H1 (cell line): ENCODE results near the gene CLN6. TPM values are rescaled to one million over a fixed set of nuclear protein-coding genes. Genes with fewer than 3 reads are reported as not detected.

Experiments used
- CTCF ChIA-PET: fragments of 300-600 bp; sonication (Branson Sonifier 250); formaldehyde crosslinking; loops from one replicate; lab custom pipeline; 2021; ENCODE audit not compliant: partially characterized antibody; lab: Charles Lee
- POLR2A ChIA-PET: fragments of 300-600 bp; sonication (Branson Sonifier 250); formaldehyde crosslinking; loops from one replicate; lab custom pipeline; 2021; ENCODE audit warnings: inconsistent platforms; ENCODE audit not compliant: partially characterized antibody; lab: Charles Lee
- DNase-seq, 2 experiments: peaks; one replicate each; pipeline versions ENCODE4 v3.0.0 to v3.0.0-alpha.2; 2010 to 2022; ENCODE audit warnings: low spot score in 2 of 2, low read depth in 1 of 2, mixed read lengths in 1 of 2
- FAIRE-seq: peaks from 2 replicates; lab custom pipeline; 2011; peaks lifted over from hg19 to GRCh38; lab: Jason Lieb, UNC
- H2AFZ ChIP-seq: 2 replicates; pipeline ENCODE4 v1.8.1; 2012; ENCODE audit warnings: low read length, inconsistent platforms
- H2AK5ac ChIP-seq: 2 replicates; pipeline ENCODE4 v1.6.1; 2013; ENCODE audit warnings: low read depth, low read length
- H2BK120ac ChIP-seq: replicated peaks from 2 replicates; pipeline ENCODE3; 2013; ENCODE audit warnings: low read depth, low read length, inconsistent platforms
- H2BK12ac ChIP-seq: 2 replicates; pipeline ENCODE4 v1.6.1; 2013; ENCODE audit warnings: low read depth, low read length
- H2BK15ac ChIP-seq: 2 replicates; pipeline ENCODE4 v1.6.1; 2013; ENCODE audit warnings: low read length
- H2BK20ac ChIP-seq: 2 replicates; pipeline ENCODE4 v1.6.1; 2013; ENCODE audit warnings: low read length
- H2BK5ac ChIP-seq: 2 replicates; pipeline ENCODE4 v1.6.1; 2013; ENCODE audit warnings: low read depth, low read length
- H3K14ac ChIP-seq: 2 replicates; pipeline ENCODE4 v1.6.1; 2013; ENCODE audit warnings: inconsistent platforms; ENCODE audit not compliant: insufficient read length
- H3K18ac ChIP-seq: 2 replicates; pipeline ENCODE4 v1.6.1; 2013; ENCODE audit warnings: low read length; ENCODE audit errors: extremely low read depth
- H3K23ac ChIP-seq: 2 replicates; pipeline ENCODE4 v1.6.1; 2013; ENCODE audit warnings: inconsistent platforms; ENCODE audit not compliant: insufficient read length
- H3K23me2 ChIP-seq: 2 replicates; pipeline ENCODE4 v1.6.1; 2013; ENCODE audit warnings: low read depth, low read length
- H3K27ac ChIP-seq: 2 replicates; pipeline ENCODE4 v1.6.1; 2011; ENCODE audit warnings: low read depth, low read length, inconsistent platforms
- H3K27me3 ChIP-seq, 4 experiments: replicated peaks in 1 of 4; 1 replicate in 1 of 4; 2 replicates in 3 of 4; pipeline versions ENCODE4 v1.6.1 to v1.8.1; 2011 to 2013; ENCODE audit warnings: low read length in 3 of 4, mild to moderate bottlenecking in 3 of 4, inconsistent platforms in 2 of 4, mixed read lengths in 2 of 4, moderate library complexity in 1 of 4; ENCODE audit not compliant: control insufficient read depth in 3 of 4, insufficient read depth in 3 of 4; ENCODE audit errors: extremely low read depth in 1 of 4
- H3K36me3 ChIP-seq, 4 experiments: 2 replicates each; pipeline versions ENCODE4 v1.6.1 to v1.8.1; 2011 to 2013; ENCODE audit warnings: mild to moderate bottlenecking in 4 of 4, low read length in 3 of 4, moderate library complexity in 2 of 4, control low read depth in 1 of 4, inconsistent platforms in 1 of 4; ENCODE audit not compliant: insufficient read depth in 4 of 4, control insufficient read depth in 2 of 4
- H3K4ac ChIP-seq: replicated peaks from 2 replicates; pipeline ENCODE3; 2013; ENCODE audit warnings: low read length, low read depth, mixed read lengths, inconsistent platforms; ENCODE audit not compliant: insufficient read length
- H3K4me1 ChIP-seq, 4 experiments: replicated peaks in 1 of 4; 1 replicate in 1 of 4; 2 replicates in 3 of 4; pipeline versions ENCODE4 v1.6.1 to v1.8.1; 2011 to 2013; ENCODE audit warnings: low read length in 3 of 4, inconsistent platforms in 2 of 4, mixed read lengths in 1 of 4; ENCODE audit not compliant: insufficient read depth in 4 of 4, control insufficient read depth in 3 of 4
- H3K4me2 ChIP-seq, 2 experiments: 2 replicates each; pipeline versions ENCODE4 v1.6.1 to v1.8.1; 2011 to 2013; ENCODE audit warnings: low read depth in 2 of 2, low read length in 2 of 2, control low read depth in 1 of 2, inconsistent platforms in 1 of 2, mild to moderate bottlenecking in 1 of 2; ENCODE audit not compliant: insufficient read depth in 1 of 2
- H3K4me3 ChIP-seq, 4 experiments: fragments of 200-600, 300-600 bp in 1 of 4; sonication (generic), shearing (Covaris generic), sonication (Bioruptor Twin) in 1 of 4; 2 replicates each; pipeline versions ENCODE4 v1.5.1 to v1.8.1; 2011 to 2016; ENCODE audit warnings: low read length in 4 of 4, low read depth in 3 of 4, control low read depth in 2 of 4, inconsistent platforms in 2 of 4, mild to moderate bottlenecking in 2 of 4, mixed read lengths in 1 of 4, moderate library complexity in 1 of 4; ENCODE audit not compliant: insufficient read depth in 2 of 4; ENCODE audit errors: extremely low read depth in 1 of 4
- H3K56ac ChIP-seq: replicated peaks from 2 replicates; pipeline ENCODE3; 2013; ENCODE audit warnings: low read depth, mild to moderate bottlenecking, mixed read lengths, low read length, inconsistent platforms; ENCODE audit not compliant: insufficient read length
- H3K79me1 ChIP-seq: 2 replicates; pipeline ENCODE4 v1.6.1; 2013; ENCODE audit warnings: low read depth, low read length, control low read depth
- H3K79me2 ChIP-seq, 2 experiments: 2 replicates each; pipeline versions ENCODE4 v1.6.1 to v1.8.1; 2012 to 2013; ENCODE audit warnings: low read length in 2 of 2, mild to moderate bottlenecking in 2 of 2, inconsistent platforms in 1 of 2; ENCODE audit not compliant: insufficient read depth in 2 of 2, control insufficient read depth in 1 of 2
- H3K9ac ChIP-seq, 4 experiments: replicated peaks in 1 of 4; 1 replicate in 1 of 4; 2 replicates in 3 of 4; pipeline versions ENCODE4 v1.6.1 to v1.8.1; 2011 to 2013; ENCODE audit warnings: low read depth in 3 of 4, low read length in 3 of 4, control low read depth in 2 of 4, mild to moderate bottlenecking in 2 of 4, moderate library complexity in 2 of 4, inconsistent platforms in 1 of 4; ENCODE audit errors: extremely low read depth in 1 of 4
- H3K9me3 ChIP-seq, 2 experiments: 2 replicates each; pipeline versions ENCODE4 v1.6.1 to v1.8.1; 2012 to 2013; ENCODE audit warnings: mild to moderate bottlenecking in 2 of 2, moderate library complexity in 2 of 2, control low read depth in 1 of 2, inconsistent platforms in 1 of 2, low read depth in 1 of 2, low read length in 1 of 2, mixed read lengths in 1 of 2; ENCODE audit not compliant: insufficient read depth in 2 of 2
- H4K20me1 ChIP-seq, 2 experiments: replicated peaks in 1 of 2; 2 replicates each; pipeline versions ENCODE3 to v1.8.1; 2011 to 2013; ENCODE audit warnings: inconsistent platforms in 2 of 2, low read length in 2 of 2, mild to moderate bottlenecking in 1 of 2; ENCODE audit not compliant: insufficient read depth in 2 of 2, control insufficient read depth in 1 of 2
- H4K5ac ChIP-seq: 2 replicates; pipeline ENCODE4 v1.6.1; 2013; ENCODE audit warnings: low read length, low read depth, mixed read lengths, inconsistent platforms; ENCODE audit not compliant: insufficient read length
- H4K8ac ChIP-seq: 2 replicates; pipeline ENCODE4 v1.8.0; 2013; ENCODE audit warnings: mild to moderate bottlenecking, moderate library complexity, low read length, inconsistent platforms; ENCODE audit not compliant: insufficient read depth; ENCODE audit errors: extremely low read depth
- H4K91ac ChIP-seq: replicated peaks from 2 replicates; pipeline ENCODE3; 2013; ENCODE audit warnings: low read length, mixed read lengths, inconsistent platforms; ENCODE audit not compliant: insufficient read length
- ATF3 ChIP-seq: IDR thresholded peaks from 2 replicates; pipeline ENCODE4 v1.6.1; 2011; ENCODE audit warnings: low read depth, mild to moderate bottlenecking, low read length; ENCODE audit not compliant: insufficient read depth
- BRCA1 ChIP-seq: IDR thresholded peaks from 2 replicates; pipeline ENCODE4 v1.6.1; 2012; ENCODE audit warnings: low read depth, low read length, improper control_type of control experiment
- KDM1A ChIP-seq: fragments of 200-600, 300-600 bp; sonication (generic); IDR thresholded peaks from 2 replicates; pipeline ENCODE4 v1.7.1; 2016; ENCODE audit warnings: mild to moderate bottlenecking, low read length, borderline replicate concordance
- KDM4A ChIP-seq: IDR thresholded peaks from one replicate; pipeline ENCODE4 v1.7.1; 2012; ENCODE audit warnings: low read depth, mild to moderate bottlenecking, moderate library complexity, low read length, inconsistent platforms; ENCODE audit not compliant: severe bottlenecking
- KDM5A ChIP-seq: fragments of 200-600 bp; IDR thresholded peaks from 2 replicates; pipeline ENCODE4 v1.7.1; 2012; ENCODE audit warnings: mild to moderate bottlenecking, low read length, inconsistent platforms, mixed read lengths
- RNF2 ChIP-seq: fragments of 200-900, 300-1000 bp; sonication (generic); IDR thresholded peaks from 2 replicates; pipeline ENCODE4 v1.7.1; 2016; ENCODE audit warnings: borderline replicate concordance, low read depth, mild to moderate bottlenecking, antibody characterized with exemption, low read length; ENCODE audit not compliant: poor library complexity, severe bottlenecking; ENCODE audit errors: missing control alignments
- WGBS, 2 experiments: shearing (Covaris generic) in 1 of 2; methylation state at CpG; one replicate each; pipeline versions ENCODE4 v1.1.6 to v1.1.7; 2013 to 2015; ENCODE audit warnings: low lambda C conversion rate in 2 of 2, mixed read lengths in 2 of 2, inconsistent platforms in 1 of 2, low coverage in 1 of 2, missing lambda C conversion rate in 1 of 2; ENCODE audit not compliant: insufficient replicate concordance in 2 of 2, insufficient coverage in 1 of 2, insufficient read length in 1 of 2; ENCODE audit errors: extremely low coverage in 1 of 2, missing lambda C conversion rate in 1 of 2; 5-methylcytosine and 5-hydroxymethylcytosine counted together
- polyA plus RNA-seq, 7 experiments: library from polyadenylated mRNA; depleted of rRNA in 3 of 7; stranded (reverse) in 5 of 7; unstranded in 2 of 7; fragments of >200 nt in 5 of 7; fragments of 200-250 nt in 2 of 7; gene quantifications; 1 replicate in 5 of 7; 2 replicates in 1 of 7; 4 replicates in 1 of 7; pipeline versions ENCODE4 v1.2.1 to v1.2.3, GENCODE V29; 2011 to 2013; ENCODE audit warnings: missing spikeins in 2 of 7, mixed read lengths in 2 of 7
- total RNA-seq: library from RNA; stranded (reverse); fragmentation: NEBNext Ultra II Directional; extraction: Animal tissue kit (Norgen Biotek cat#: 25700); gene quantifications from 2 replicates; pipeline ENCODE4 v1.2.1, GENCODE V29; 2021
- TF ChIP-seq, protein P1 (sequence below): IDR thresholded peaks from 2 replicates; pipeline ENCODE4 v1.6.1; 2012; ENCODE audit warnings: inconsistent platforms
- TF ChIP-seq, protein P2 (sequence below), 3 experiments: IDR thresholded peaks; 1 replicate in 2 of 3; 2 replicates in 1 of 3; pipeline versions ENCODE4 v1.5.1 to v1.6.1; 2011; ENCODE audit warnings: low read length in 3 of 3, mild to moderate bottlenecking in 3 of 3, inconsistent platforms in 2 of 3, low read depth in 1 of 3, moderate library complexity in 1 of 3; ENCODE audit not compliant: insufficient read depth in 1 of 3; ENCODE audit errors: control extremely low read depth in 1 of 3

The CLN6 gene
- total and polyA plus RNA-seq, 2 of the 8 experiments (the other 6 are each of a cell fraction or from before 2014, with no cell fraction given), result 60.0 to 137 TPM

DNA sequence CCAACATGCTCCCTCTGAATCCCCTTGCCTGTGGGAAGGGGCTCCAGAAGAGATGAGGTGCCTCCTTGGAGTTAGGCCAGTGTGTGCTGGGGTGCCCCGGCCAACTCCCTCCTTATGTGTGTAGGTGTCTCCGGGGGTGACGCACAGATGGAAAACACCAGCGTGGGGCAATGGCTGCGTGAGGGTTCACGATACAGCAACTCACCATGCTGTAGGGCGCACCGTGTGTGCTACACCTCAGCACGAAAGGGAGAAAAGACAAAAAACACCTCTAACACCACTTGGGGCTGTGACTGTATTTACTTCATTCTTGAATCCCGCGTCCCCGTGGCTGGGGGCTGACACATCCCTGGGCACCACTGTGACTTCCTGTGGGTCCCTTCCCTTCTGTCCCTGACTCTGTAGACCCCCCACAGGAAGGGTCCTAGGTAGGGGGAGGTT, 22.8 kb downstream of the CLN6 start:
- Histone ChIP-seq H2BK120ac (no peak overlapping the region), H2BK15ac (no peak overlapping the region), H2BK20ac (no peak overlapping the region), H4K8ac (peak overlapping the region; percentile 46; the same call in 1 of the 2 replicates), H2AK5ac (0 out of 2 replicates have a peak overlapping the region, but pooled peaks have one; percentile 11), H2AFZ (no peak overlapping the region), H3K27me3 (no peaks in the 10 kb centered on the region), H3K4me1 (peaks cover 2 to 38% (median 23%) of the 10 kb centered on the region in 4 experiments), H2BK5ac (peak overlapping the region; percentile 69), H4K91ac (no peak overlapping the region), H3K56ac (no peak overlapping the region), H3K18ac (no peak overlapping the region), H3K9ac (no peak overlapping the region; a peak in 2 of 7 replicates), H3K4me3 (no peak overlapping the region), H3K14ac (no peak overlapping the region), H4K20me1 (peaks cover 11 to 25% of the 10 kb centered on the region in 2 experiments), H2BK12ac (peak overlapping the region; percentile 81; the same call in 1 of the 2 replicates), H4K5ac (no peak overlapping the region), H3K23me2 (no peaks in the 10 kb centered on the region), H3K4me2 (peak overlapping the region in 1 of 2 experiments; percentile 35; a peak in 1 of 4 replicates), H3K4ac (no peak overlapping the region), H3K23ac (no peak overlapping the region), H3K36me3 (no peaks in the 10 kb centered on the region; a peak in 1 of 8 replicates), H3K9me3 (no peaks in the 10 kb centered on the region), H3K79me1 (peaks cover 5% of the 10 kb centered on the region; the same call in 1 of the 2 replicates), H3K79me2 (peaks cover 0 to 18% of the 10 kb centered on the region in 2 experiments; a peak in 1 of 4 replicates), H3K27ac (0 out of 2 replicates have a peak overlapping the region, but pooled peaks have one; percentile 55)
- POLR2A ChIA-PET, result interaction anchor here (0.6 to 3.1 kb wide), 2 partner anchors 11 to 47 kb away, joined by 3 to 20 read pairs; no protein-coding TSS in a partner anchor
- CTCF ChIA-PET, result interaction anchor here (0.7 to 4.3 kb wide), 2 partner anchors 11 to 273 kb away, joined by 4 to 36 read pairs; no protein-coding TSS in a partner anchor
- DNase-seq (no peak), FAIRE-seq (no peak)
- WGBS, 2 experiments, result 91% methylated on average over 12 of the region's 12 CpGs; no CpG with 5 or more reads in 1 of the 2 experiments
- TF ChIP-seq, protein P1, sequence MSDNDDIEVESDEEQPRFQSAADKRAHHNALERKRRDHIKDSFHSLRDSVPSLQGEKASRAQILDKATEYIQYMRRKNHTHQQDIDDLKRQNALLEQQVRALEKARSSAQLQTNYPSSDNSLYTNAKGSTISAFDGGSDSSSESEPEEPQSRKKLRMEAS, result no peak
- TF ChIP-seq KDM5A (no peak), ATF3 (no peak), RNF2 (no peak), BRCA1 (no peak), KDM1A (no peak), KDM4A (no peak)
- TF ChIP-seq, protein P2, sequence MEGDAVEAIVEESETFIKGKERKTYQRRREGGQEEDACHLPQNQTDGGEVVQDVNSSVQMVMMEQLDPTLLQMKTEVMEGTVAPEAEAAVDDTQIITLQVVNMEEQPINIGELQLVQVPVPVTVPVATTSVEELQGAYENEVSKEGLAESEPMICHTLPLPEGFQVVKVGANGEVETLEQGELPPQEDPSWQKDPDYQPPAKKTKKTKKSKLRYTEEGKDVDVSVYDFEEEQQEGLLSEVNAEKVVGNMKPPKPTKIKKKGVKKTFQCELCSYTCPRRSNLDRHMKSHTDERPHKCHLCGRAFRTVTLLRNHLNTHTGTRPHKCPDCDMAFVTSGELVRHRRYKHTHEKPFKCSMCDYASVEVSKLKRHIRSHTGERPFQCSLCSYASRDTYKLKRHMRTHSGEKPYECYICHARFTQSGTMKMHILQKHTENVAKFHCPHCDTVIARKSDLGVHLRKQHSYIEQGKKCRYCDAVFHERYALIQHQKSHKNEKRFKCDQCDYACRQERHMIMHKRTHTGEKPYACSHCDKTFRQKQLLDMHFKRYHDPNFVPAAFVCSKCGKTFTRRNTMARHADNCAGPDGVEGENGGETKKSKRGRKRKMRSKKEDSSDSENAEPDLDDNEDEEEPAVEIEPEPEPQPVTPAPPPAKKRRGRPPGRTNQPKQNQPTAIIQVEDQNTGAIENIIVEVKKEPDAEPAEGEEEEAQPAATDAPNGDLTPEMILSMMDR (IDR thresholded peaks at IDR 0.05; ENCODE audit: control extremely low read depth in 1 of 3, insufficient read depth in 1 of 3, low read depth in 1 of 3, low read length in 3 of 3), result no peak
